ENCODE measurements around the gene HHAT.

Gene HHAT

DNA sequence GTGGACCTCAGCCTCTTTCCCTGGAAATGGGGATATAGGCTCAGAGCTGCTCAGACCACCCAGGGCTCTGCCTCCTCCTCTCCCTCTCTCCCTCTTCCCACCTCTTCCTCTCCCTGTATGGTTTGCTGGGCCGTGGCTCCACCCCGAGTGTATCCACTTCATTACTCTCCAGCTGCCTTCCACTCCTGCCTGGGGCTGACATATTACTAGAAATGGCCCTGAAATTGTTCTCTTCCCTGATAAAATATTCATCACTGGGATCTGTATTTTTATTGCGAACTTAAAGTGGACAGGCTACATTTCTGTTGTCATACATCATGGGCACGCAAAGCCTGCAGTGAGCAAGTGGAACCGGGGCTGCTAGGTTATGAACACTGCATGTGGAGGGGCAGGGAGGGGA lies 225.0 kb downstream of the HHAT start:
- TF ChIP-seq, protein P1, sequence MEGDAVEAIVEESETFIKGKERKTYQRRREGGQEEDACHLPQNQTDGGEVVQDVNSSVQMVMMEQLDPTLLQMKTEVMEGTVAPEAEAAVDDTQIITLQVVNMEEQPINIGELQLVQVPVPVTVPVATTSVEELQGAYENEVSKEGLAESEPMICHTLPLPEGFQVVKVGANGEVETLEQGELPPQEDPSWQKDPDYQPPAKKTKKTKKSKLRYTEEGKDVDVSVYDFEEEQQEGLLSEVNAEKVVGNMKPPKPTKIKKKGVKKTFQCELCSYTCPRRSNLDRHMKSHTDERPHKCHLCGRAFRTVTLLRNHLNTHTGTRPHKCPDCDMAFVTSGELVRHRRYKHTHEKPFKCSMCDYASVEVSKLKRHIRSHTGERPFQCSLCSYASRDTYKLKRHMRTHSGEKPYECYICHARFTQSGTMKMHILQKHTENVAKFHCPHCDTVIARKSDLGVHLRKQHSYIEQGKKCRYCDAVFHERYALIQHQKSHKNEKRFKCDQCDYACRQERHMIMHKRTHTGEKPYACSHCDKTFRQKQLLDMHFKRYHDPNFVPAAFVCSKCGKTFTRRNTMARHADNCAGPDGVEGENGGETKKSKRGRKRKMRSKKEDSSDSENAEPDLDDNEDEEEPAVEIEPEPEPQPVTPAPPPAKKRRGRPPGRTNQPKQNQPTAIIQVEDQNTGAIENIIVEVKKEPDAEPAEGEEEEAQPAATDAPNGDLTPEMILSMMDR (IDR thresholded peaks at IDR 0.05; ENCODE audit: borderline replicate concordance, control extremely low read depth, extremely low read depth, insufficient read depth, missing control alignments): no peak
- no peak for DNase-seq (ENCODE audit: low spot score)
- in situ Hi-C loops (cut with MboI; ENCODE audit: low sequenced_read_pairs, unreplicated experiment): no loop called here

DNA sequence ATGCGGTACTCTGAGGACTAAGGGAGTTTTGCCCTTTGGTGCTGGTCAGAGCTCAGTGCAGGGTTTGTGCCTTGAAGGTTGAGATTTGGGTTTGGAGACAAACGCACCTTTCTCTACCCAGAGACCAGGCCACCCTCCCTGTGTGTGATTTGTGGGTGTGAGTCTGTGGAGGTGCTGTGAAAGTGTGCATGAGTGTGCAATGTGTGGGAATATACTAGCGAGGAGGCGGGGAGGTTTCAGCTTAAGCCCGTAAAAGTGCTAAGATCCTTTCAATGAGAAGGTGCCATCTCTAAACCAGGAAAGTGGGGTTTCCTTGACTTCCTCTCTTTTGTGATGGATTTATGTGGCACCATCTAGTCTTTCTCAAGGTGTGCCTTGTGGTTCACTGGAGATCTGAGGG lies 225.7 kb downstream of the HHAT start:
- DNase-seq (ENCODE audit: low spot score): no peak

DNA sequence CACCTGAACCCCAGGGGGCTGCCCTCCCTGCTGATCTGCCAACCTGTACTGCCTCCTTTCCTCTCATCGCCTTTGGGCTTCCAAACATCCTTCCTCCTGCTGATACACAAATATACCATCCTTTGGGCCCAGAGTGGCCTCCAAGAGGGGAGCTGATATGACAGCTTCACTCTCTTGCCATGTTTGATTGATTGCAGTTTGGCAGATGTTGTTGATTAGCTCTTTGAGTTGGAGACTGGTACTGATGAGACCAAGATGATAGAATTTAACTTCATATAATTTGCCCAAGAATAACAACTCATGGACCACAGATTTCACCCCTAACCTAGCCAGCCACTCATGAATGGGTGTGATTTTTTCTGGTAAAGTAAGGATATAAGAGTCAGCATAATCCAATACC lies 227.8 kb downstream of the HHAT start:
- in situ Hi-C loops (cut with MboI; ENCODE audit: low sequenced_read_pairs, unreplicated experiment): no loop called here
- no peak for DNase-seq (ENCODE audit: low spot score)
- TF ChIP-seq, protein P1 (IDR thresholded peaks at IDR 0.05; ENCODE audit: borderline replicate concordance, control extremely low read depth, extremely low read depth, insufficient read depth, missing control alignments): no peak

More for the DNA sequence above, 225.7 kb downstream of the HHAT start:
- TF ChIP-seq, protein P1 (IDR thresholded peaks at IDR 0.05; ENCODE audit: borderline replicate concordance, control extremely low read depth, extremely low read depth, insufficient read depth, missing control alignments): no peak
- in situ Hi-C loops (cut with MboI; ENCODE audit: low sequenced_read_pairs, unreplicated experiment): no loop called here

DNA sequence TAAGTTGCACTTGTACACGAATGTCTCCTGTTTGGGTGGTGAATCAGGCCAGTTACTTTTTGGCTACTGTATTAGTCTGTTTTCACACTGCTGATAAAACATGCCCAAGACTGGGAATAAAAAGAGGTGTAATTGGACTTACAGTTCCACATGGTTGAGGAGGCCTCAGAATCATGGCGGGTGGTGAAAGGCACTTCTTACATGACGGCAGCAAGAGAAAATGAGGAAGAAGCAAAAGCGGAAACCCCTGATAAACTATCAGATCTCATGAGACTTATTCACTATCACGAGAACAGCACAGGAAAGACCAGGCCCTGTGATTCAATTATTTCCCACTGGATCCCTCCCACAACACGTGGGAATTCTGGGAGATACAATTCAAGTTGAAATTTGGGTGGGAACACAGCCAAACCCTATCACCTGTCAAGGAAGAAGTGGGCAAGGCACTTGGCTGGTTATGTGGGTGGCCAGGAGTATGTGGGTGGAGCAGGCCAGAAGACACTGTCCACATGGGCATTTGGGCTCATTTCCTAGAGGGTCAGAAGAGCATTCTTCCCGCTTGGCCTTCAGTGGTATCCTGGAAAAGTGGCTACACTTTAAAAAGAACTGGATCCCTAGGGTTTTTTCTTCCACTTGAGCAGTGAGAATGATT lies 228.8 kb downstream of the HHAT start:
- in situ Hi-C loops (cut with MboI; ENCODE audit: low sequenced_read_pairs, unreplicated experiment): no loop called here
- no peak for DNase-seq (ENCODE audit: low spot score)
- TF ChIP-seq, protein P1 (IDR thresholded peaks at IDR 0.05; ENCODE audit: borderline replicate concordance, control extremely low read depth, extremely low read depth, insufficient read depth, missing control alignments): no peak

DNA sequence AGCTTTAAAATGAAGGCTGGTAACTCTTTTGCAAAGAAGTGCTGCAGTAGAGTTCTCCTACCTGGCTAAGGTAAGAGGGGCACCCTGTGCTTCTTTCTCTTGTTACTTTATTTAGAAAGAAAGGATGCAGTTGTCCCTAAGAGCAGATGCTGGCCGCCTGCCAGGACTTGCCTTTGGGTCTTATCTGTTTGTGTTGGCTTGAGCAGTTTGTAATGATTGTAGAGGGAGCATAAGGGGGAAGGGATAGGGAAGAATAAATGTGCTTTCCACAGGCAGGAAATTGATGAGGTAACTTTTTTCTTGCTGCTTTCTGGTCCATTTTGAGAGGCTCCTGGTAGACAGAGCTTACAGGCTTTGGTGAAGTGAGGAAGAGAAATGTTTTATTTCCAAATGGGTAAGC lies 229.6 kb downstream of the HHAT start:
- in situ Hi-C loops (cut with MboI; ENCODE audit: low sequenced_read_pairs, unreplicated experiment): no loop called here
- no peak for DNase-seq (ENCODE audit: low spot score)
- TF ChIP-seq, protein P1 (IDR thresholded peaks at IDR 0.05; ENCODE audit: borderline replicate concordance, control extremely low read depth, extremely low read depth, insufficient read depth, missing control alignments): no peak

DNA sequence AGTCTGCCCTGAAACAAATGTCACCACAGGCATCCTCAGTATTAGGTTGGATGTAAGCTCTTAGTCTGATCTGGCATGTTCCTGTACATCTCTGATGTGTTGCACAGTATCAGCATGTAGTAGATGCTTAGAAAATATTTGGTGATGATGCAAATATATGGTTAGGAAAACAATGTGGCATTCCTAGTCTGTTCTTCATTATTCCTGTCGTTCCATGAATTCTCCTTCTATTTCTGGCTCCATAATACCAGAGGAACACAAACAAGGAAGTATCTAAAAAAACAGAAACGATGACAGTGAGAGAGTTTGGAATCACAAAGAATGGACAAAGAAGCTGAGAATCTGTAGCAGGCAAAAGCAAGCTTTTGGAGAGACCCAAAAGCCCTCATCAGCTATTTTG lies 236.6 kb downstream of the HHAT start:
- in situ Hi-C loops (cut with MboI; ENCODE audit: low sequenced_read_pairs, unreplicated experiment): no loop called here
- TF ChIP-seq, protein P1 (IDR thresholded peaks at IDR 0.05; ENCODE audit: borderline replicate concordance, control extremely low read depth, extremely low read depth, insufficient read depth, missing control alignments): no peak
- no peak for DNase-seq (ENCODE audit: low spot score)

All from GM13976 (cell line).